ENCODE results near the gene DHH.
"Not testable (repeated sequence)": the region's sequence is repeated elsewhere in the genome, so short reads cannot be mapped to it uniquely, and the experiment has no call there.

DHH gene

DNA sequence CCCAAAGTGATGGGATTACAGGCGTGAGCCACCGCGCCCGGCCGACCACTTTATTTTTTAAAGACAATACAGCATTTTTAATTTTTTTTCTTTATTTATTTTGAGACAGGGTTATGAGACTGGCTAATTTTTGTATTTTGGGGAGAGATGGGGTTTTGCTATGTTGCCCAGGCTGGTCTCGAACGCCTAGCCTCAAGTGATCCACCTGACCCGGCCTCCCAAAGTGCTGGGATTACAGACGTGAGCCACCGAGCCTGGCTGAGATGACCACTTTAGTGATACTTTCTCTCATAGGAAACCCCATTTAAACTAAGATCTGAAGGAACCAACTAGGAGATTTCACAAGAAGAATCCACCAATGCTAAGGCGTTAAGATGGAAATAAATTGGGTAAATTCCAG is 23.6 kb downstream of the DHH start:
- DNase-seq (ENCODE audit: low read depth, low spot score): no peak

DNA sequence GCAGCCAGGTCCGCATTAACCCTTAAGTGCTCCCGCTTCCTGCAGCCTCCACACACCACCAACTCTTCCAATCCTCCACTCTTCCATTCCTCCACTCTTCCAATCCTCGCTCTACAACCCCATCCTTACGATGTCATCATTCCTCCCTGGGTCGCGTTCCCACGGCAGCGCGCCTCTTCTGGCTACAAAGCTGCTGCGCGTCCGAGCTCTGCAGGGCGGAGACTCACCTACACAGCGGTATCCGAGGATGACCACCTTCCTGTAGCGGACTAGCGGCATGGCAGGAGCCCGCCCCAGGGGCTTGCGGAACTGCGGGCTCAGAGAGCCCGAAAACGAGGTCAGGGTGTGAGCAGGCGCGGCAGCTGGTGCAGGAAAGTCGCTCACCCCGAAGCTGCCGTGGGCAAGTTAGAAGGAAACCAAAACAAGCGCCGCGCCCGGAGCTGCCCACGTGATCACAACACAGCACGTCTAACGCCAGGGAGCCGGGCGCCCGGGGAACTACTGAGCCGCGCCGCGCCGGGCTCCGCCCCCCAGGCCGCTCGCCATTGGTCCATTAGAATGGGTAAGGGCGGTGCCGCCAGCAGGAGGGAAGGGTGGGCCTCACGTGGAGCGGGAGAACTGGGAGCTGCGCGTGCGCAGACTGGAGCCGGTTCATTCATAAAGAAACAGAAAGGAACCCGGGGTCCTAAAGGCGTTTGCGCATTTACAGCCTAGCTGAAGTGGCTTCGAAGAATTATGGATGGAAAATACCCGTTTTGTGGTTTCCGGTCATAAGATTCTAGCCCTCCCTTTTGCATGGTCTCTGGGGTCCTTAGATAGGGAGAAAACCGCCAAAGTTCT is 24.9 kb downstream of the DHH start, which contains the start of gene RHEBL1:
TSS of gene RHEBL1 (minus strand) at position 473 of the 840 bp plus-strand sequence. CDS start at position 279, 194 bp downstream.
- DNase-seq (ENCODE audit: low read depth, low spot score): no peak

DNA sequence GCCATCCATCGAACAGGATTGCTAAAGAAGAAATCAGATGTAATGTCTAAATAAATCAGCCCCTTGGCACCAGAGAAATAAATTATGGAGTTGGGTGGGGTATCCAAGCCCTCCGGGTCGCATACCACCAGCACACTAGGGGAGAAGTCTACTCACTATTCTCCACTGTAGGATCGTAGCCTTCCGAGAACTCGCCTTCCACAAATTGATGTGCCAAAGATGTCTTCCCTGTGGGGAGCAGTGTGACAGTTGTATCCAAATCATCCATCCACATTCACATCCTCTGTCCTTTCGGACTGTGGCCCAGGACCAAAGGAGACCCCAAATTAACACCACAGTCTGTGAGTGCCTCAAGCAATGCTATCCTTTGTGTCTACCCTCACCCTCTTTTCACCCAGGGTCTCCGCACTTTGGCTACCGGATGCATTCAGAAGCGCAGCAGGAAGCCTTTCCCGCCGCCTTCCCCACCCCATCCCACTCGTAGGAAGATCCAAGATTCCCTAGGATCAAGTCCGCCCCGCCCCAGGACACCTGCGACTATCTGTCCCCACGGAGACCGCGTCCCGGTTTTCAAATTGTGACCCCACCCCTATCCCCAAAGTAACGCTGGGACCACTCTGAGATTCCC is 25.6 kb downstream of the DHH start:
- DNase-seq (ENCODE audit: low read depth, low spot score): no peak

GRCh38 chr12:49066120-49066519 is 28.5 kb downstream of the DHH start:
- DNase-seq (ENCODE audit: low read depth, low spot score): no peak

- DNase-seq (ENCODE audit: low read depth, low spot score): no peak
Measured at GRCh38 chr12:49064767-49065152, 29.8 kb downstream of the DHH start.

GRCh38 chr12:49061916-49062315 is 32.7 kb downstream of the DHH start:
- DNase-seq (ENCODE audit: low read depth, low spot score): not testable (repeated sequence)

- no peak for DNase-seq (ENCODE audit: low read depth, low spot score)
Measured at GRCh38 chr12:49061157-49061650, 33.4 kb downstream of the DHH start.

DNA sequence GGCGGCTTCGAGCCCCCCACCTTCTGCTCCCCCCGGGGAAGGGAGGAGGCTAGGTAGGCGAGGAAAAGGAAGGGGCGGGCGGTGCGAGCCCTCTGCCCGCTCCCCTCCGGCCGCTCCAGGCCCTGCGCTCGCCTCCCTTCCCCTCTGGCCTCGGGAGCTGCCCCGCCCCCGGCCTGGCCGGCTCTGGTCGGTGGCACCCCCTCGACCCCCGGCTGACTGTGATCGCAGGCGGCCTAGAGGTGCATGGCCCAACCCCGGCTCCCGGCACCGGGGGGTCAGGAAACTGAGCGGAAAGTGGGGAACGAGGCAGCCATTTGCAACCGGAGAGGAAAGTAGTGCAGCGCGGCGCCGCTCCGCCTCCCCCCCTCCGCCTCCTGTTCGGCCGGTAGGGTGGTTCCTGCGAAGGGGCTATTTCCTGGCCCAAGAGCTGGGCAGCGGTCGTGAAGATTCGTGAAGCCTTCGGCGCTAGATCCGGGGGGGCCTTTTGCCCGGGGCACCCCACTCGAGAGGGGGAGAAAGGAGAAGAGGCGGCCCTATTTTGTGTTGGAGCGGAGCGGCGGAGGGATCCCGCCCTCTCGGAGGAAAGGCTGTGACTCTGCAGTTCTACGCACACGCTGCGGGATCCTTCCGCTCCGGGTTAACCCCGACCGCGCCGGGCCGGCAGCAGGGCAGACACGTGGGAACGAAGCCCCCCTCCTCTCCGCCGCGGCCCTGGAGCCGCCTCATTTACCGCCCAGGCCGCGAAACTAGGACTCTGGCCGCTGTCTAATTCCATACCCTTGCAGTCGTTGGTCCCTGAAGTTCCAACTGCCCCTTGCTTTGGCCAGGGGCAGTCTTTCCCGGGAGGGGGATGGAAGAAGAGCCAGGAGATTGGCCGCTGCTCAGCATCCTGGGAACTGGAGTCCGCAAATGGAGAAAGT is 34.1 kb downstream of the DHH start, which contains the start of gene KMT2D:
TSS of gene KMT2D (minus strand) at position 558 of the 920 bp plus-strand sequence. CDS start 5,470 bp downstream, outside the sequence.
- peak; percentile 85 for DNase-seq (ENCODE audit: low read depth, low spot score)

GRCh38 chr12:49059299-49060171 is 35.1 kb downstream of the DHH start:
- DNase-seq (ENCODE audit: low read depth, low spot score): no peak

- DNase-seq (ENCODE audit: low read depth, low spot score): no peak
Measured at GRCh38 chr12:49059045-49059298, 35.6 kb downstream of the DHH start.

DNA sequence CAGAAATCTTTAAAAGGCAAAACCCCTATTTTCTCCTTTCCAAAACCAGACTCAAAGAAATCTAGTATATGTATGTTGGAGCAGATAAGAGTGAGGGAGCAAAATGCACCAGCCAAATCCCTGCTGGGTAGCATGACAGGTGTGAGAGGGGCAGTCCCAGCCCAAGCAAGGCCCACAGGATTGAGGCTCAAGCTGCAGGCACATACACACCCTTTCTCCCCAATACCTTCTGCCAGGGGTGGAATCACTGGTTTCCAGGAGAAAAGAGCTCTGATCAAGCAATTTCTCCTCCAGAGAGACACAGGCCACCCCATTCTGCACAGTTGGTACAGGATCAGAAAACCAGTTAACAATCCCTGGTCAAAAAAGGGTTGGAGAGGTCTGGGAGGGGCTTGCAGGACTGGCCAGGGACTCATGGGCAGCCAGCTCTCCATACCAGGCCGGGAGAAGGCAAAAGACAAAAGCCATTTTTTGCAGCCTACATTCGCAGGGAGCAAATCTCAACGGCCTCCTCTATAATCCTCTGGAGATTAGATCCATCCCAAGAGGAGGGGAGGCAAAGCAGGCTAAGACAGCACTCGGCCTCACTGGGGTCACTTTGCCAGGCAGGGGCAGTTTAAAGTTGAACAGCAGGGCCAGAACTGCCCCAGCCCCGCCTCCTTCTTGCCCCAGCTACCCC is 36.1 kb downstream of the DHH start:
- DNase-seq (ENCODE audit: low read depth, low spot score): no peak

GRCh38 chr12:49057888-49058287 is 36.7 kb downstream of the DHH start:
- DNase-seq (ENCODE audit: low read depth, low spot score): no peak

- no peak for DNase-seq (ENCODE audit: low read depth, low spot score)
Measured at GRCh38 chr12:49055978-49056754, 38.4 kb downstream of the DHH start.

- no peak for DNase-seq (ENCODE audit: low read depth, low spot score)
Measured at GRCh38 chr12:49055092-49055491, 39.5 kb downstream of the DHH start.

DNA sequence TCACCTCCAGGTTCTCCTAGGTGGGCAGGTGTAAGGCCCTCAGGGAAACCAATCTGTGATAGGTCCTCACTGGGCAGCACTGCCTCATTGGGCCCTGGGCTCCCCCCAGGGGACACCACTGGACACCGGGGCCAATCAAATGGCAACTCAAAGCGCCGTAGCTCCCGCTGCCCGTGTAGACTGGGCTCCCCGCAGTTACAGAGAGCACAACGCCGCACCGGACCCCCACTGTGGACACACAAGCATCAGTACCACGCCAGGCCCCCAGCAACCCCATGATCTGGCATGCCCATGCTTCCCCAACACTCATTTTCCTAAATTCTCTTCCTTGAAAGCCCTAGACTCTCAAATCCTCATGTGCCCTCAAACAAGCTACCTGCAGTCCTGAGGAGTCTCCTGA is 40.1 kb downstream of the DHH start:
- no peak for DNase-seq (ENCODE audit: low read depth, low spot score)

- no peak for DNase-seq (ENCODE audit: low read depth, low spot score)
Measured at GRCh38 chr12:49054096-49054495, 40.5 kb downstream of the DHH start.

GRCh38 chr12:49052451-49053208 is 42.0 kb downstream of the DHH start:
- DNase-seq (ENCODE audit: low read depth, low spot score): no peak

GRCh38 chr12:49051777-49052438 is 42.7 kb downstream of the DHH start:
- no peak for DNase-seq (ENCODE audit: low read depth, low spot score)
